ENCODE data around the gene SEC24D.

DNA sequence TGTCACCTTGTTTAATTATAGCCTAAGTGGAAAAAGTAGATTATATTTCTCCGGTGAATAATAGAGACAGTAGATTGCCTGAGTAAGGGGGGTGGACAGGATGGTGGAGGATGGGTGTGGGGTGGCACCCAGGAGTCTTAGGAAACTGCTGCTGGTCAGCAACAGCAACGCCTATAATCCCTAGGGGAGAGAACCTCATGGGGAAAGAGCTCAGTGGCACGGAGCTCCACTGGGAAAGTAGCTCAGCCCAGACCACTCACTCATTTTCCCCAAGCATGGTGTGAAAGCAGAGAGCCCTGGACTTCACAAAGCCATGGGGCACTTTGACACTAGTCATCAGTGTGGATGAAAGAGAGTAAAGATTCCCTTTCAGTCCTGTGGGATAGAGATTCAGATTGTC lies 119.6 kb downstream of the SEC24D start:
- no peak for TF ChIP-seq CTCF (conservative IDR thresholded peaks at IDR 0.05; ENCODE audit: low read depth, low read length)
- no peak for TF ChIP-seq EZH2 (IDR thresholded peaks at IDR 0.05; ENCODE audit: borderline replicate concordance, low read depth, low read length, poor library complexity, severe bottlenecking)

Data from A673 (cell line).